ENCODE results near the gene ADCY9.
A peak's percentile ranks its signal among the peaks of the same experiment; 100 is the strongest.

ADCY9 gene

GRCh38 chr16:4060009-4060408, 56.2 kb downstream of the ADCY9 start:
- DNase-seq (ENCODE audit: low read depth): no peak
- H3K4me1 ChIP-seq (ENCODE audit: control insufficient read depth, insufficient read depth, low read length): no peaks in the 10 kb centered on the region
- no peak overlapping the region for H3K4me3 ChIP-seq (ENCODE audit: low read length)
- no peaks in the 10 kb centered on the region for H3K27me3 ChIP-seq (replicated peaks; ENCODE audit: control insufficient read depth, insufficient read depth, low read length)
- no peak overlapping the region for H3K9ac ChIP-seq (ENCODE audit: low read length)
- peaks cover 24% of the 10 kb centered on the region for H3K9me3 ChIP-seq (ENCODE audit: control insufficient read depth, low read length)
- no peaks in the 10 kb centered on the region for H3K36me3 ChIP-seq (ENCODE audit: control insufficient read depth, insufficient read depth, low read length, severe bottlenecking)

- peak; percentile 25 for DNase-seq (ENCODE audit: low read depth)
- peaks cover 24% of the 10 kb centered on the region for H3K9me3 ChIP-seq (ENCODE audit: control insufficient read depth, low read length)
- H3K9ac ChIP-seq (ENCODE audit: low read length): no peak overlapping the region
- no peak overlapping the region for H3K4me3 ChIP-seq (ENCODE audit: low read length)
- no peaks in the 10 kb centered on the region for H3K27me3 ChIP-seq (replicated peaks; ENCODE audit: control insufficient read depth, insufficient read depth, low read length)
- peaks cover 8% of the 10 kb centered on the region for H3K4me1 ChIP-seq (ENCODE audit: control insufficient read depth, insufficient read depth, low read length)
- H3K36me3 ChIP-seq (ENCODE audit: control insufficient read depth, insufficient read depth, low read length, severe bottlenecking): no peaks in the 10 kb centered on the region
Observed at GRCh38 chr16:4058386-4058785, 57.9 kb downstream of the ADCY9 start.

- Histone ChIP-seq H3K4me3 (ENCODE audit: low read length) (no peak overlapping the region), H3K4me1 (ENCODE audit: control insufficient read depth, insufficient read depth, low read length) (peaks cover 18% of the 10 kb centered on the region), H3K9me3 (ENCODE audit: control insufficient read depth, low read length) (peaks cover 22% of the 10 kb centered on the region), H3K36me3 (ENCODE audit: control insufficient read depth, insufficient read depth, low read length, severe bottlenecking) (no peaks in the 10 kb centered on the region), H3K27me3 (replicated peaks; ENCODE audit: control insufficient read depth, insufficient read depth, low read length) (no peaks in the 10 kb centered on the region), H3K9ac (ENCODE audit: low read length) (no peak overlapping the region)
- no peak for DNase-seq (ENCODE audit: low read depth)
Observed at GRCh38 chr16:4057439-4057877, 58.8 kb downstream of the ADCY9 start.

GRCh38 chr16:4056161-4057105, 59.8 kb downstream of the ADCY9 start:
- H3K9ac ChIP-seq (ENCODE audit: low read length): no peak overlapping the region
- peaks cover 12% of the 10 kb centered on the region for H3K9me3 ChIP-seq (ENCODE audit: control insufficient read depth, low read length)
- H3K27me3 ChIP-seq (replicated peaks; ENCODE audit: control insufficient read depth, insufficient read depth, low read length): no peaks in the 10 kb centered on the region
- peaks cover 19% of the 10 kb centered on the region for H3K4me1 ChIP-seq (ENCODE audit: control insufficient read depth, insufficient read depth, low read length)
- H3K4me3 ChIP-seq (ENCODE audit: low read length): no peak overlapping the region
- DNase-seq (ENCODE audit: low read depth): no peak
- H3K36me3 ChIP-seq (ENCODE audit: control insufficient read depth, insufficient read depth, low read length, severe bottlenecking): no peaks in the 10 kb centered on the region

GRCh38 chr16:4055748-4056147, 60.5 kb downstream of the ADCY9 start:
- H3K9me3 ChIP-seq (ENCODE audit: control insufficient read depth, low read length): peaks cover 5% of the 10 kb centered on the region
- H3K9ac ChIP-seq (ENCODE audit: low read length): no peak overlapping the region
- DNase-seq (ENCODE audit: low read depth): no peak

GRCh38 chr16:4053301-4053845, 62.9 kb downstream of the ADCY9 start:
- DNase-seq (ENCODE audit: low read depth): peak; percentile 91
- peaks cover 19% of the 10 kb centered on the region for H3K4me1 ChIP-seq (ENCODE audit: control insufficient read depth, insufficient read depth, low read length)
- H3K36me3 ChIP-seq (ENCODE audit: control insufficient read depth, insufficient read depth, low read length, severe bottlenecking): no peaks in the 10 kb centered on the region
- peak overlapping the region; percentile 75 for H3K4me3 ChIP-seq (ENCODE audit: low read length)
- H3K27me3 ChIP-seq (replicated peaks; ENCODE audit: control insufficient read depth, insufficient read depth, low read length): no peaks in the 10 kb centered on the region
- no peaks in the 10 kb centered on the region for H3K9me3 ChIP-seq (ENCODE audit: control insufficient read depth, low read length)
- peak overlapping the region; percentile 69 for H3K9ac ChIP-seq (ENCODE audit: low read length)

More at GRCh38 chr16:4055748-4056147, 60.5 kb downstream of the ADCY9 start:
- Histone ChIP-seq H3K27me3 (replicated peaks; ENCODE audit: control insufficient read depth, insufficient read depth, low read length) (no peaks in the 10 kb centered on the region), H3K4me3 (ENCODE audit: low read length) (no peak overlapping the region), H3K36me3 (ENCODE audit: control insufficient read depth, insufficient read depth, low read length, severe bottlenecking) (no peaks in the 10 kb centered on the region), H3K4me1 (ENCODE audit: control insufficient read depth, insufficient read depth, low read length) (peaks cover 19% of the 10 kb centered on the region)

GRCh38 chr16:4052801-4053293, 63.4 kb downstream of the ADCY9 start:
- Histone ChIP-seq H3K9ac (ENCODE audit: low read length) (peak overlapping the region; percentile 37), H3K27me3 (replicated peaks; ENCODE audit: control insufficient read depth, insufficient read depth, low read length) (no peaks in the 10 kb centered on the region), H3K4me3 (ENCODE audit: low read length) (peak overlapping the region; percentile 75), H3K36me3 (ENCODE audit: control insufficient read depth, insufficient read depth, low read length, severe bottlenecking) (no peaks in the 10 kb centered on the region), H3K9me3 (ENCODE audit: control insufficient read depth, low read length) (no peaks in the 10 kb centered on the region), H3K4me1 (ENCODE audit: control insufficient read depth, insufficient read depth, low read length) (peaks cover 19% of the 10 kb centered on the region)
- DNase-seq (ENCODE audit: low read depth): peak; percentile 66

- Histone ChIP-seq H3K9me3 (ENCODE audit: control insufficient read depth, low read length) (no peaks in the 10 kb centered on the region), H3K9ac (ENCODE audit: low read length) (no peak overlapping the region), H3K36me3 (ENCODE audit: control insufficient read depth, insufficient read depth, low read length, severe bottlenecking) (no peaks in the 10 kb centered on the region), H3K27me3 (replicated peaks; ENCODE audit: control insufficient read depth, insufficient read depth, low read length) (no peaks in the 10 kb centered on the region), H3K4me1 (ENCODE audit: control insufficient read depth, insufficient read depth, low read length) (peaks cover 19% of the 10 kb centered on the region), H3K4me3 (ENCODE audit: low read length) (no peak overlapping the region)
- DNase-seq (ENCODE audit: low read depth): no peak
Observed at GRCh38 chr16:4052096-4052495, 64.1 kb downstream of the ADCY9 start.

- peak; percentile 36 for DNase-seq (ENCODE audit: low read depth)
- no peak overlapping the region for H3K9ac ChIP-seq (ENCODE audit: low read length)
- H3K4me3 ChIP-seq (ENCODE audit: low read length): no peak overlapping the region
- H3K36me3 ChIP-seq (ENCODE audit: control insufficient read depth, insufficient read depth, low read length, severe bottlenecking): no peaks in the 10 kb centered on the region
- peaks cover 19% of the 10 kb centered on the region for H3K4me1 ChIP-seq (ENCODE audit: control insufficient read depth, insufficient read depth, low read length)
- no peaks in the 10 kb centered on the region for H3K27me3 ChIP-seq (replicated peaks; ENCODE audit: control insufficient read depth, insufficient read depth, low read length)
- no peaks in the 10 kb centered on the region for H3K9me3 ChIP-seq (ENCODE audit: control insufficient read depth, low read length)
Observed at GRCh38 chr16:4051591-4051990, 64.7 kb downstream of the ADCY9 start.

- no peak for DNase-seq (ENCODE audit: low read depth)
- no peaks in the 10 kb centered on the region for H3K9me3 ChIP-seq (ENCODE audit: control insufficient read depth, low read length)
- H3K4me1 ChIP-seq (ENCODE audit: control insufficient read depth, insufficient read depth, low read length): peaks cover 23% of the 10 kb centered on the region
Observed at GRCh38 chr16:4049031-4049430, 67.2 kb downstream of the ADCY9 start.

GRCh38 chr16:4048481-4048880, 67.8 kb downstream of the ADCY9 start:
- DNase-seq (ENCODE audit: low read depth): no peak

More at GRCh38 chr16:4049031-4049430, 67.2 kb downstream of the ADCY9 start:
- H3K4me3 ChIP-seq (ENCODE audit: low read length): no peak overlapping the region
- H3K27me3 ChIP-seq (replicated peaks; ENCODE audit: control insufficient read depth, insufficient read depth, low read length): no peaks in the 10 kb centered on the region
- H3K36me3 ChIP-seq (ENCODE audit: control insufficient read depth, insufficient read depth, low read length, severe bottlenecking): no peaks in the 10 kb centered on the region
- no peak overlapping the region for H3K9ac ChIP-seq (ENCODE audit: low read length)

More at GRCh38 chr16:4048481-4048880, 67.8 kb downstream of the ADCY9 start:
- no peaks in the 10 kb centered on the region for H3K36me3 ChIP-seq (ENCODE audit: control insufficient read depth, insufficient read depth, low read length, severe bottlenecking)
- H3K27me3 ChIP-seq (replicated peaks; ENCODE audit: control insufficient read depth, insufficient read depth, low read length): no peaks in the 10 kb centered on the region
- peaks cover 20% of the 10 kb centered on the region for H3K4me1 ChIP-seq (ENCODE audit: control insufficient read depth, insufficient read depth, low read length)
- no peak overlapping the region for H3K9ac ChIP-seq (ENCODE audit: low read length)
- H3K4me3 ChIP-seq (ENCODE audit: low read length): no peak overlapping the region
- H3K9me3 ChIP-seq (ENCODE audit: control insufficient read depth, low read length): no peaks in the 10 kb centered on the region
